ENCODE data around the gene TAF11. TPM values are rescaled to one million over a fixed set of nuclear protein-coding genes. Genes with fewer than 3 reads are reported as not detected.
"Not testable (repeated sequence)": the region's sequence is repeated elsewhere in the genome, so short reads cannot be mapped to it uniquely, and the experiment has no call there.

TAF11 gene
- 28.1 and 31.0 TPM in 2 replicates for total RNA-seq

DNA sequence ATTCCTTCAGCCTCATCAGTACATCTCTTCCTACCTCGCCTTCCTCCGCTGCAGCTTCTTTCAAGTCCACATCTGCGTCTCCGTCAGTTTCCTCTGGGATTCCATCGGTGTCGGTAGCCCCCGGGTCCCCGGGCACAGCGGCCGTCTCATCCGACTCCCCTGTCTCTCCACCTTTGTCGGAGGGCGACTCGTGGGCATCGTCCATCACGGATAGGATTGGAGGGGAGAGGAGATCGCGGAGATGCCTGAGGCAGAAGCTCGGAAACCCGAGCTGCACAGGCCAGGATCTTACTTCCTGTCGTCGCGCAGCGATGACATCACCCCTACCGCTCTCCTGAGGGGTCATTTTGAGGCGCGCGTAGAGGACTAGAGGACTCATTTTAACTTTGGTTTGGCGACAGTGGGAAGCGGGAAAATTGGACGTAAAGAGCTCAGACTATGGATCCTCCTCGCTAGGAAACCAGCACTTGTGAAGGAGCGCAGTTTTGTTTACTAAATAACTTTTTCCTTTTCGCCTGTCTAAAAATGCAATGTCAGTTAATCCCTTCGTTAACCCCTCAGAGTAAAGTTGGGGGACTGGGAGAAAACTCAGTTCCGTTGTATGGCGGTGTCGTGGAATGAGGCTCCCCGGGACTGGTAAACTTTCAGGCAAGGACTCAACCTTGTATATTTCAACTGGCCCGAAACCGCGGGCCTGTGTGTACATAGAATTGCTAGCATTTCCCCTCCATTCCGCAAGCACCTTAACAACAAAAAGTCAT is at the start of gene TAF11:
Gene TAF11, minus strand, starts transcription at position 290 of the 761 bp plus-strand sequence. Its CDS starts 85 bp downstream, at position 205.
- intact Hi-C loops (cut with micrococcal nuclease), result loop anchor here (1.0 to 2.0 kb wide), 2 partner anchors 95 to 639 kb away; partner anchors contain the start of gene SMIM29

GRCh38 chr6:34934516-34934915 is 46.7 kb upstream of the TAF11 start:
- intact Hi-C loops (cut with micrococcal nuclease), result no loop called here

- intact Hi-C loops (cut with micrococcal nuclease), result not testable (repeated sequence)
Measured at GRCh38 chr6:34932202-34932601, 44.4 kb upstream of the TAF11 start.

- intact Hi-C loops (cut with micrococcal nuclease), result no loop called here
Measured at GRCh38 chr6:34930221-34930620, 42.4 kb upstream of the TAF11 start.

- intact Hi-C loops (cut with micrococcal nuclease), result no loop called here
Measured at GRCh38 chr6:34929241-34929978, 41.6 kb upstream of the TAF11 start.

GRCh38 chr6:34928695-34929094 is 40.9 kb upstream of the TAF11 start:
- intact Hi-C loops (cut with micrococcal nuclease), result no loop called here

DNA sequence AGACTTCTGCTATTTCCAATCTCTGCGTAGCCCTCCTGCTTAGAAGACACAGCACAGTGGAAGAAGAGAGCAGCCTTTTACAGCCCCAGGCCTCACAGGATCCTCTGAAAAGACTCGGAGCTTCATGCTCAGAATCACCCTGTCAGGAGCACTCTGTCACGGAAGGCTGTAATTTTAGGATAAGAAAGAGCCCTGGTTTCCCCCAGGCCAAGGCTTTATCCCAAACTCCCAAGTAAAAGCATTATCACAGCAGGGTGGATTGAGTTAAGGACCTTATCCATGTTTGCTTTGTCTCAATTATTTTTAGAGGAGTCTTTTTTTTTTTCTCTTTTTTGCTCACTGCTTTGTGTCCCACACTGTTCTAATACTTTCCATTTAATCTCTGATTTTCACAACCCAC is 40.4 kb upstream of the TAF11 start:
- intact Hi-C loops (cut with micrococcal nuclease), result no loop called here

GRCh38 chr6:34926655-34927054 is 38.8 kb upstream of the TAF11 start:
- intact Hi-C loops (cut with micrococcal nuclease), result no loop called here

GRCh38 chr6:34924831-34925625 is 37.2 kb upstream of the TAF11 start:
- intact Hi-C loops (cut with micrococcal nuclease), result no loop called here

- intact Hi-C loops (cut with micrococcal nuclease), result no loop called here
Measured at GRCh38 chr6:34922177-34922663, 34.4 kb upstream of the TAF11 start.

DNA sequence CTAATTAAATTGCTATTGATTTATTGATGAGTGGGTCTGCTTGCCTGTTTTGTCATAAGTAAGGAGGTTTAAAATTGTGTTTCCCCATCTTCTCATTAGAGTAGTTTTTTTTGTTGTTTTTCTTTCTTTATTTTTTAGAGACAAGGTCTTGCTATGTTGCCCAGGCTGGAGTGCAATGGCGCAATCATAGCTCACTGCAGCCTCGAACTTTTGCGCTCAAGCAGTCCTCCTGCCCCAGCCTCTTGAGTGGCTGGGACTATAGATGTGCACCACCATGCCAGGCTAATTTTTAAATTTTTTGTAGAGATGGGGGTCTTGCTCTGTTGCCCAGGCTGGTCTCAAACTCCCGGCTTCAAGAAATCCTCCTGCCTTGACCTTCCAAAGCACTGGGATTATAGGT is 32.3 kb upstream of the TAF11 start:
- intact Hi-C loops (cut with micrococcal nuclease), result no loop called here

DNA sequence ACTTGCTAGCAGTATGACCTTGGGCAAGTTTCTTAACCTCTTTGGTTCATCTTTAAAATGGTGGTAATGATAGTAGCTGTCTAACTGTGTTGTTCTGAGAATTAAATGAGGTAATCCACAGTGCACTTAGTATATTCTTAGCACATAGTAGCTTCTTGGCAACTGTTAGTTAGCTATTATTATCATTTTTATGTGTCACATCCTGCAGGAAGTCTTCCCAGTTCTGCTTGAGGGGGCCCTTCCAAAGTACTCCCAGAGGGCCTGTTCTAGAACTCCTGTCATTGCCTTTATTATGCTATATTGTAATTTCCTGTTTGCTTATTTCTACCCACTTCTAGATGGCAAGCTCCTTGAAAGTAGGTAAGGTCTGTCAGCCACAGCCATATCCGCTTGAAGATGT is 31.8 kb upstream of the TAF11 start:
- intact Hi-C loops (cut with micrococcal nuclease), result no loop called here

- intact Hi-C loops (cut with micrococcal nuclease), result no loop called here
Measured at GRCh38 chr6:34917626-34918285, 29.9 kb upstream of the TAF11 start.

DNA sequence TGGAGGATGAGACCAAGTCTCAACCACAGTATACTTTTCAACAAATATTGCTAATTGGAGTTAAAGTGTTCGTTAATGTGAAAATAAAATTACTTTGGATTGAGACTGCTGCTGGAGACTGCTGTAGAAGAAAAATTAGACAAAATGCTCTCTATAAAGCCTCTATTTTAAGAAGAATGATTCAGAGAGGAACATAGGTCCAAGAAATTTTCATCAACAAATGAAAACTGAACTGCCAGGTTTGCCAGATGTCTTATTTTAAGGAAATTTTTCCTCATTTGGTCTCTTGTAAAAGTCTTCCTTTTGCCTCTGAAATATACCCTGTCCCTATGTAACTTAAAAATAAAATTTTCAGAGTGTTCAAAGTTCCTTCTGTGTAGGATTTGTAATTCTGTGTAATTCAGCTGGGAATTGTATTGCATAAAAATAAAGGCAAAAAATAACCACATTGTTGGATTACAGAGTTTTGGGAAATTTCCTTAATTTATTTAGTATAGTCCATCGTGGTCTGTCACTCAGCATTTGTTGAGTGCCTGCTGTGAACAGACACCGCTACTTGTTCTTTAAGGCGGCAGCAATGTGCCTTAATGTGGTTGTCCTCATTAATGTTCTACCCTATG is 28.6 kb upstream of the TAF11 start:
- intact Hi-C loops (cut with micrococcal nuclease), result no loop called here

GRCh38 chr6:34914358-34914757 is 26.5 kb upstream of the TAF11 start:
- intact Hi-C loops (cut with micrococcal nuclease), result no loop called here

DNA sequence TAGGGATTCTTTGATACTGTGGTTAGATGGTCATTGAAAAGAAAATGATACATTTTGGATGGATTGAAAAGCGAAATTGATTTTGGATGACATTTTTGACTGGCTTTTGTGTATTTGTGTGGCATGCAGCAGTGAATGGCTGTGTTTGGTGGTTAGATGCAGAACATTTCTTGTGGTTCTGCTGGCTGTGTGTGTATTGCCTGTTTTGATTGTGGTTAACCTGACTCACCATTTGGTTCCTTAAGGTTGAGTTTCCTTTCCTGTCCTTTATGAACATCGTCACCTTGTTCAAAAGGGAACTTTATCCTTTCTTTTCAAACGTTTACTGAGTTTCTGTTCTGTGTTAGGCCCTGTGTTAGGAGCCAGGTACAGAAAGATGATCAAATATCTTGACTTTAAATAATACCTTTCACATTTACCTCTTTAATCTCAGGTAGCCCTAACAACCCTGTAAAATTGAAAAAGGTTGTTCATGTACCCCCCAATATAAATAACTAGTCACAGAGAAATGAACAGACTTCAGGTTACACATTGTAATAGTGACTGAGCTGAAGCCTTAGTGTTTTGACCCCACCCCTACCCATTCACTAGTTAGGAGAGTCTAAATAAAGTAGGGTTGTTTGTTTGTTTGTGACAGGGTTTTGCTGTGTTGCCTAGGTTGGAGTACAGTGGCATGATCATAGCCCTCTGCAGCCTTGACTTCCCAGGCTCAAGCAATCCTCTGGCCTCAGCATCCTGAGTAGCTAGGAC is 25.0 kb upstream of the TAF11 start:
- intact Hi-C loops (cut with micrococcal nuclease), result no loop called here

- intact Hi-C loops (cut with micrococcal nuclease), result no loop called here
Measured at GRCh38 chr6:34911822-34912221, 24.0 kb upstream of the TAF11 start.

GRCh38 chr6:34909320-34909883 is 21.6 kb upstream of the TAF11 start:
- intact Hi-C loops (cut with micrococcal nuclease), result no loop called here

DNA sequence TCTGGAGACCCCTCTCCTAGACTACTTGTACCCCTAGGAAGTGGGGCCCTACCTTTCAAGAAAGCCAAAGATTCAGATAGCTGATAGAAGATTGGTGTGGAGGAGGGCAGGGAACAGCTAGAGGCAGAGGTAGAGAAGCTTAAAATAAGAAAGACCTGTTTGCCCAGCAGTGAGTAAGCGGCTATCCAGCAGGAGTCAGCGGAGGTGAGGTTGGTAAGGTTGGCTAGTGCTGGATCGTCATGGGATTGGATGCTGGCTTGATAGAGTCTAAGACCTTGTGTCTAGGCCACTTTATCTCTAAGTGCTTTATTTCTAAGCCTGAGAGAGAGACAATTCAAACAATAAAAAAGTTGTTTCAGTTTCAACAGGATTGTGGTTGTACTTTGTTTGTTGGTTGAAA is 20.4 kb upstream of the TAF11 start:
- intact Hi-C loops (cut with micrococcal nuclease), result no loop called here

GRCh38 chr6:34906826-34907225 is 19.0 kb upstream of the TAF11 start:
- intact Hi-C loops (cut with micrococcal nuclease), result no loop called here
